Esophagus mucosa (tissue), 1 donor: ENCODE data around the gene CCDC87. TPM values are rescaled to one million over a fixed set of nuclear protein-coding genes. Genes with fewer than 3 reads are reported as not detected.

ENCODE experiments used
- ATAC-seq: fragments of 200-7000 bp; cut with Tn5 transposase; one replicate; pipeline ENCODE4 v1.9.1; 2020
- total RNA-seq: library from RNA; stranded (reverse); gene quantifications from one replicate; pipeline ENCODE4 v1.2.4, GENCODE V29; 2023
- donor health status: DM: yes; HTN: yes; CAD: no.

CCDC87 gene
- total RNA-seq, 1 donor from 2014 or later: 0.16 TPM

- ATAC-seq: no peak
These were observed 12.1 kb downstream of the CCDC87 start for GRCh38 chr11:66580803-66581202.

- peak; percentile 70 for ATAC-seq
These were observed 13.8 kb downstream of the CCDC87 start for GRCh38 chr11:66579017-66579606.

GRCh38 chr11:66570850-66571180, 22.0 kb downstream of the CCDC87 start:
- no peak for ATAC-seq

- no peak for ATAC-seq
These were observed 22.6 kb downstream of the CCDC87 start for GRCh38 chr11:66570079-66570849.

- ATAC-seq: no peak
These were observed 23.8 kb downstream of the CCDC87 start for GRCh38 chr11:66569076-66569475.

- peak; percentile 87 for ATAC-seq
These were observed 24.5 kb downstream of the CCDC87 start, which contains the start of gene CTSF for GRCh38 chr11:66568124-66568916. Gene CTSF, minus strand, starts transcription at chr11:66568606. Its CDS starts 120 bp downstream, at chr11:66568486.

GRCh38 chr11:66567787-66568123, 25.1 kb downstream of the CCDC87 start:
- ATAC-seq: peak; percentile 7

GRCh38 chr11:66566221-66566620, 26.6 kb downstream of the CCDC87 start:
- no peak for ATAC-seq

GRCh38 chr11:66564984-66565383, 27.9 kb downstream of the CCDC87 start:
- no peak for ATAC-seq

GRCh38 chr11:66564538-66564937, 28.3 kb downstream of the CCDC87 start:
- ATAC-seq: no peak

GRCh38 chr11:66563832-66564231, 29.0 kb downstream of the CCDC87 start:
- ATAC-seq: no peak

GRCh38 chr11:66562907-66563583, 29.8 kb downstream of the CCDC87 start:
- no peak for ATAC-seq

GRCh38 chr11:66562275-66562674, 30.6 kb downstream of the CCDC87 start:
- ATAC-seq: no peak

- no peak for ATAC-seq
These were observed 31.0 kb downstream of the CCDC87 start for GRCh38 chr11:66561975-66562248.

- ATAC-seq: no peak
These were observed 31.5 kb downstream of the CCDC87 start for GRCh38 chr11:66561178-66561974.

- no peak for ATAC-seq
These were observed 32.8 kb downstream of the CCDC87 start for GRCh38 chr11:66559866-66560676.

- ATAC-seq: peak; percentile 23
These were observed 33.6 kb downstream of the CCDC87 start for GRCh38 chr11:66559142-66559865.

- ATAC-seq: no peak
These were observed 35.0 kb downstream of the CCDC87 start for GRCh38 chr11:66557733-66558326.

- no peak for ATAC-seq
These were observed 36.8 kb downstream of the CCDC87 start for GRCh38 chr11:66556086-66556485.

GRCh38 chr11:66555416-66555815, 37.4 kb downstream of the CCDC87 start:
- no peak for ATAC-seq
